ENCODE data around the gene FOXP1. TPM values are rescaled to one million over a fixed set of nuclear protein-coding genes. Genes with fewer than 3 reads are reported as not detected.

FOXP1 gene
- total RNA-seq, 1 experiment from 2014 or later: 75.3 TPM

- Histone ChIP-seq H3K9me3 (ENCODE audit: control insufficient read depth, low read depth, low read length) (no peaks in the 10 kb centered on the region), H2BK15ac (ENCODE audit: low read depth, low read length) (no peak overlapping the region), H3K27me3 (ENCODE audit: insufficient read depth, low read length) (no peaks in the 10 kb centered on the region), H2BK12ac (ENCODE audit: insufficient read length, low read depth, low read length) (no peak overlapping the region), H3K27ac (ENCODE audit: insufficient read length, low read depth, low read length) (no peak overlapping the region), H3K4me1 (ENCODE audit: insufficient read depth, low read length) (peaks cover 9% of the 10 kb centered on the region; the same call in 1 of the 2 replicates), H3K18ac (ENCODE audit: insufficient read length, low read depth, low read length) (no peak overlapping the region), H2BK120ac (ENCODE audit: low read depth, low read length, poor library complexity, severe bottlenecking) (no peak overlapping the region), H3T11ph (ENCODE audit: low read length) (no peak overlapping the region), H4K91ac (ENCODE audit: insufficient read length, low read depth, low read length) (no peak overlapping the region), H3K23me2 (ENCODE audit: insufficient read length, low read depth, low read length, poor library complexity, severe bottlenecking) (no peaks in the 10 kb centered on the region), H3K9ac (ENCODE audit: extremely low read depth, insufficient read length, low read length) (no peak overlapping the region), H2AFZ (ENCODE audit: low read length) (no peak overlapping the region), H3K14ac (ENCODE audit: insufficient read depth, low read length) (no peak overlapping the region), H4K8ac (replicated peaks; ENCODE audit: insufficient read length, low read depth, low read length) (no peak overlapping the region), H4K20me1 (ENCODE audit: control insufficient read depth, insufficient read depth, insufficient read length) (no peaks in the 10 kb centered on the region), H3K4me2 (ENCODE audit: insufficient read depth, insufficient read length, low read length) (no peak overlapping the region), H3K56ac (ENCODE audit: insufficient read length, low read depth, low read length) (no peak overlapping the region), H3K23ac (ENCODE audit: insufficient read length, low read depth, low read length) (no peak overlapping the region), H3K79me1 (ENCODE audit: insufficient read depth, low read depth, low read length, poor library complexity, severe bottlenecking) (no peaks in the 10 kb centered on the region), H3K4ac (ENCODE audit: low read depth, low read length) (no peak overlapping the region), H2AK5ac (ENCODE audit: insufficient read length, low read length) (no peak overlapping the region), H3K79me2 (ENCODE audit: insufficient read depth, low read length) (no peaks in the 10 kb centered on the region), H2BK20ac (ENCODE audit: low read depth, low read length, poor library complexity, severe bottlenecking) (no peak overlapping the region), H4K5ac (ENCODE audit: insufficient read length, low read depth, low read length) (no peak overlapping the region), H2BK5ac (ENCODE audit: insufficient read length, low read length) (no peak overlapping the region)
- H3K36me3 Mint-ChIP-seq (ENCODE audit: insufficient read depth in 1 of 3, low read depth in 3 of 3): no peaks in the 10 kb centered on the region; a peak in 1 of 7 replicates
- no peak overlapping the region for H3K4me3 Mint-ChIP-seq
- H3K9me3 Mint-ChIP-seq: no peaks in the 10 kb centered on the region
- WGBS (ENCODE audit: extremely low coverage, insufficient read length, low lambda C conversion rate): no CpG with 5 or more reads among the region's 5 CpGs
- no peak overlapping the region; a peak in 1 of 7 replicates for H3K27ac Mint-ChIP-seq
- H3K27me3 Mint-ChIP-seq (ENCODE audit: low read depth): no peaks in the 10 kb centered on the region
- no peak for TF ChIP-seq CTCF (conservative IDR thresholded peaks at IDR 0.05)
- no peak for DNase-seq
- H3K4me1 Mint-ChIP-seq: peaks cover 15 to 25% of the 10 kb centered on the region in 2 experiments
These were observed 213.1 kb downstream of the FOXP1 start for GRCh38 chr3:71370467-71370866.

Measured in H9 (cell line).